ENCODE results near the gene ABCC2.

The ABCC2 gene

GRCh38 chr10:99760321-99760720 is 22.1 kb upstream of the ABCC2 start:
- H3K4me3 ChIP-seq: no peak overlapping the region
- DNase-seq (ENCODE audit: low spot score): no peak
- TF ChIP-seq CTCF (IDR thresholded peaks at IDR 0.05): no peak
- no peak overlapping the region for H3K27ac ChIP-seq

- no peak for TF ChIP-seq CTCF (IDR thresholded peaks at IDR 0.05)
- DNase-seq (ENCODE audit: low spot score): no peak
- Histone ChIP-seq H3K4me3 (no peak overlapping the region), H3K27ac (no peak overlapping the region)
Measured at GRCh38 chr10:99761365-99761764, 21.1 kb upstream of the ABCC2 start.

DNA sequence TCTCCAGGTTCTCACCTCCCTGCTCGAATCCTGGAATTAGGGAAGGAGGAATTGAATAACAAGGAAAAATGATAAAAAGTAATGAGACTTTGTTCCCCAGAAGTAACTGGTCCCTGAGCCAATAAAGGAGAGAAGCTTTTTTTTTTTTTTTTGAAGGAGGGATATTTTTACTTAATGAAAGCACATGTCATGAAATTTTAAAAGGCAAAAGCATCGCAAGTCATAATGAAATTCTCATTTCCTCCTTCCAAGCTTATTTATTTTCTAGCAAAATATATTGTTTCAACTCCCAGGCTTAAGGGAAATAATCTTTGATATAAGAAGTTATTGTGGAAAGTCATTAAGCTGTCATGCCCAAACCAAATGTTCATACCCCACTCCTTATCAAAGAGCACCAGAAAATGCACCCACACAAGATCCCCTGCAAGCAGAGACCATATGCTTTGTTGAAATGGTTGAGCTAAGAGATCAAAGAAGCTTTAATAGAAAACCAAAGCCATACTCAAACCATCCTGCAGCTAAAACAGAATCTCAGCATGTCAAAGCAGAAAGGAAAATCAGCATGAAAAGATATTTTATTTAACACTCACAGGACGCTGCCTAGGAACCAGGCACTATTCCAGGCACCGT is 16.7 kb upstream of the ABCC2 start:
- DNase-seq (ENCODE audit: low spot score): no peak
- no peak for TF ChIP-seq CTCF (IDR thresholded peaks at IDR 0.05)
- H3K4me3 ChIP-seq: no peak overlapping the region
- no peak overlapping the region for H3K27ac ChIP-seq

- TF ChIP-seq CTCF (IDR thresholded peaks at IDR 0.05): no peak
- Histone ChIP-seq H3K27ac (no peak overlapping the region), H3K4me3 (no peak overlapping the region)
- DNase-seq (ENCODE audit: low spot score): no peak
Measured at GRCh38 chr10:99766302-99766681, 16.1 kb upstream of the ABCC2 start.

GRCh38 chr10:99767901-99768300 is 14.5 kb upstream of the ABCC2 start:
- H3K4me3 ChIP-seq: no peak overlapping the region
- no peak overlapping the region for H3K27ac ChIP-seq
- DNase-seq (ENCODE audit: low spot score): no peak
- no peak for TF ChIP-seq CTCF (IDR thresholded peaks at IDR 0.05)

DNA sequence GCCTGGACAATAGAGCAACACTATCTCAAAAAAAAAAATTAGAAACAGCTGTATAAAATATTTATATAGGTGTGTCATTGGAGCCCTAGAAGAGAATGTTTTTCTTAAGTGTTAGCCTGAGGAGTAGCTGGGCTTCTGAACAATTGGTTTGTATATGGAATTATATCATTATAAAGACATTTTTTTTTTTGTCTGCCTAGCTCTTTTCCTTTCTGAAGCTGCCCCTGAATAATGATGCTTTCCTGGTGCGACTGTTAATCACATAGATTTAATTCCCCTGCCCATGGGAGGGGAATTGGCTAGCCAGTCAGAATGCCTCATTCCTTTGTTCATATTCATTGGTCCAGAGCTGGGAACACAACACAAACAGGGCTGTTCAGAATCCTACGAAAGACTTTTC is 13.9 kb upstream of the ABCC2 start:
- no peak for TF ChIP-seq CTCF (IDR thresholded peaks at IDR 0.05)
- no peak for DNase-seq (ENCODE audit: low spot score)
- no peak overlapping the region for H3K27ac ChIP-seq
- no peak overlapping the region for H3K4me3 ChIP-seq

DNA sequence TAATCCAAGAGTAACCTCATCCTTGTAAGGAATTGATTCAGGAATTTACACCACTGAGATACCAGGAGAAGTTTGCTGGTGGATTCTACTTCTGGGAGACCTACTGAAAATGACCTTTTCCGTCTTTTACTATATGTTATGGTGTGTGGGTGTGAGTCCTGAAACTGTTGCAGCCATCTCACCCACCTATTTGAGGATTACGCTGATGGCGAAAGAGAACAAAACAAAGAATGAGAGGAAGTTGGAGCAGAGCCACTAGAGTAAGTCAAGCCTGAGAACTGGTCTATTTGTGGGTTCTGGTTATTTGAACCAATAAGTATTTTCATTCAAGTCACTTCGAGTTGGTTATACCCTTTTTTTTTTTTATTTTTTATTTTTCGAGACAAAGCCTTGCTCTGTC is 12.7 kb upstream of the ABCC2 start:
- no peak for TF ChIP-seq CTCF (IDR thresholded peaks at IDR 0.05)
- H3K27ac ChIP-seq: no peak overlapping the region

More for the DNA sequence above, 12.7 kb upstream of the ABCC2 start:
- no peak overlapping the region for H3K4me3 ChIP-seq
- DNase-seq (ENCODE audit: low spot score): no peak

All from coronary artery (tissue), 2 donors.